Right kidney (tissue), 1 donor: ENCODE results near the gene PACSIN1.
"Not testable (repeated sequence)": the region's sequence is repeated elsewhere in the genome, so short reads cannot be mapped to it uniquely, and the experiment has no call there.

Experiments used
- DNase-seq: peaks from one replicate; pipeline ENCODE4 v3.0.0-alpha.2; 2016

The PACSIN1 gene

DNA sequence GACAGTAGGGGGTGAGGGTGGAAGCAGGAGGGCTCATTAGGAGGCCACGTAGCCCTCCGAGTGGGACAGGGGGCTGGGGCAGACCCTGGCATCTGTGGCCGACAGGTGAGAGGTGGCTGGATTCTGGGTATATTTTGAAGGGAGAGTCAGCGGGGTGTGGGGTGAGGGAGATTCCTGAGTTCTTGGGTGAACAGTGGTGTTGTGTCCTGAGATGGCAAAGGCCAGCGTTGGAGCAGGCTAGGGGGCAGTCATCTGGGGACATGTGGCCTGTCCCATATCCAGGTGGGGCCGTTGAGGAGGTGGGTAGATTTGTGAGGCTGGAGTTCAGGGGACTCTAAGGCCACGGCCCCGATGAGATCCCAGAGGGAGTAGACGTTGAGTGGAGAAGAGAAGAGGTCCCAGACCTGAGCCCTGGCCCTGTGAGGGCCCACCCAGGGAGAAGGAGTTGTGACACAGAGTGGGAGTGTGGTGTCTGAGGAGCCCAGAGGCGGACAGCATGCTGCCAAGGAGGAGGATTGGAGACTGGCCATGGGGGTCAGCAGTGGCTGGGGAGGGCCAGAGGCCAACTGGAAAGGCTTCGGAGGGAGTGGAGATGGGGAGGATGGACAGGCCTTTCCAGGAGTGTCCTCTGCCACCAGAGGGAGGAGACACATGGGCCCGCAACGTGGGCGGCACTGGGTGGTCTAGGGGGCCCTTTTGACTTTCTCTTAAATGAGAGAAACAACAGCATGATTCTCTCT lies 19.6 kb downstream of the PACSIN1 start:
- DNase-seq, result no peak

DNA sequence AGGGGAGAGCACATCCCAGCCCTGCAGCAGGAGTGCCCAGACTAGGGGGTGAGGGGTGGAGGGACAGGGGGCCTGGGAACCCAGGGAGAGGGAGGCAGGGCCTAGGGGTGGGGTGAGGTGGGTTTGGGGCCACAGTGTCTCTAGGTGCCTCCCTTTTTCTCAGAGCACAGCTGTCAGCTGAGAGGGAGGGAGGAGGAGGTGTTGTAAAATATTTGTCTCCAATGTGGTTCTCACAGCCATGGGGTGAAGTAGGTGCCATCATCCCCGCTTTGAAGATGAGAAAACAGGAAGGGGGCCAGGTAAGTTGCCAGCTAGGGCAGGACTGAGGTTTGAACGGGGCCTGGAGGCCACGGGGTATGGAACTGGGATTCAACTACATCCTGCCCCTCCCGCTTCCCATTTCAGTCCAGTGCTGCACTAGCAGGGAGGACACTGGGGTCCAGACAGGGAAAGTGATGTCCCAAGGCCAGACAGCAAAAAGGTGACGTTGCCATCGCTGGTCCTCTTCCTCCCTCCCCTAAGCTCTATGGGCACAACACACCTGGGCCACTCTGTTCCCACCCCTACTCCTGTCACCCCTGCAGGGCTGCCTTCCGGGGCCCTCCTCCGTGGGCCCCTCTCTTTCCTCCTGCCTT lies 20.3 kb downstream of the PACSIN1 start:
- no peak for DNase-seq

DNA sequence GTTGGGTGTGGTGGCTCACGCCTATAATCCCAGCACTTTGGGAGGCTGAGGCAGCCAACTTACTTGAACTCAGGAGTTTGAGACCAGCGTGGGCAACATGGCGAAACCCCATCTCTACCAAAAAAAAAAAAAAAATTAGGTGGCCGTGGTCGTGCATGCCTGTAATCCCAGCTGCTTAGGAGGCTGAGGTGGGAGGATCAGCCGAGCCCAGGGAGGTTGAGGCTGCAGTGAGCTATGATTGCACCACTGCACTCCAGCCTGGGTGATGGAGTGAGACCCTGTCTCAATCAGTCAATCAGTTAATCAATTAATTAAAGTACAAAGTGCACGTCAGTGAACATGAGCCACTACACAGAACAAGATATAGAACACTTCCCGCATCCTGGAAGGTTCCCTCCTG lies 21.0 kb downstream of the PACSIN1 start:
- DNase-seq, result not testable (repeated sequence)

DNA sequence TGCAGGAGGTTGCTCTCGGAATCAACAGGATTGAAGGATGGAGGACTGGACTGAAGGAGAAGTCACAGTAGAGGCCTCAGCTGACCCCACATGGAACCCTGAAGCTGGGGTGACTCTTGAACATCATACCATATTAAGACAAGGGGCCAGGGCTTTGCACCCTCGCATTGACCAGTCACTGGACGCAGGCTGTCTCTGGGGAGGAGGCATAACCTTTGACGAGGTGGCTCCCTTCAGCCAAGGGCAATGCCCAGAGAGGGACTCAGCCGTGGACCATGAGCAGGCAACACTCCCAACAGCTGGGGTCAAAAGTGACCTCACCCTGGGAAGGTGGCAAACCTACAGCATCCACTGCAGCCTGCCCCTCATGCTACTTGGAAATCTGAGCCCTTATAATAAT lies 21.7 kb downstream of the PACSIN1 start:
- no peak for DNase-seq

DNA sequence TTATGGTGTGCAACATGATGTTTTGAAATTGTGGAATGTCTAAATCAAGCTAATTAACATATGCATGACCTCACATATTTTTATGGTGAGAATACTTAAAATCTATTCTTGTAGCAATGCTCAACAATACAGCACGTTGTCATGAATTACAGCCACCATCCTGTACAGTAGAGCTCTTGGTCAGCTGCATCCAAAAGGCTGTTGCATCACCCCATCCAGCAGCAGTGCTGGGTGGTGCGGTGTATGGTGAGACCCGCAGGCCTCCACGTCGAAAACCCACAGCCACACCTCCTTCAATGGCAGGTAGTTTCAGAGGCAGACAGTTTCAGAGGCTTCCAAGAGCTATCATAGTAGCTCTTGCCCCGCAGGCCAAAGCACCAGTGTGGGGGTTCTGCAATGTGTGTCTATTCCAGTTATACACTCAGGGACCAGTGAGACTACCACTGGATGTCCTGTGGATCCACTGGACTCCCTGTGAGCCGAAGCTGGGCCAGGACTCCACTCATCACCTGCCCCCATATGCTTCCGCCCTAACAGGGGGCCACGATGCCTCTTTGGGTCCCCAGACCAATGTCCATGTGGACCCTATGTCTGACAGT lies 23.4 kb downstream of the PACSIN1 start:
- DNase-seq, result no peak

DNA sequence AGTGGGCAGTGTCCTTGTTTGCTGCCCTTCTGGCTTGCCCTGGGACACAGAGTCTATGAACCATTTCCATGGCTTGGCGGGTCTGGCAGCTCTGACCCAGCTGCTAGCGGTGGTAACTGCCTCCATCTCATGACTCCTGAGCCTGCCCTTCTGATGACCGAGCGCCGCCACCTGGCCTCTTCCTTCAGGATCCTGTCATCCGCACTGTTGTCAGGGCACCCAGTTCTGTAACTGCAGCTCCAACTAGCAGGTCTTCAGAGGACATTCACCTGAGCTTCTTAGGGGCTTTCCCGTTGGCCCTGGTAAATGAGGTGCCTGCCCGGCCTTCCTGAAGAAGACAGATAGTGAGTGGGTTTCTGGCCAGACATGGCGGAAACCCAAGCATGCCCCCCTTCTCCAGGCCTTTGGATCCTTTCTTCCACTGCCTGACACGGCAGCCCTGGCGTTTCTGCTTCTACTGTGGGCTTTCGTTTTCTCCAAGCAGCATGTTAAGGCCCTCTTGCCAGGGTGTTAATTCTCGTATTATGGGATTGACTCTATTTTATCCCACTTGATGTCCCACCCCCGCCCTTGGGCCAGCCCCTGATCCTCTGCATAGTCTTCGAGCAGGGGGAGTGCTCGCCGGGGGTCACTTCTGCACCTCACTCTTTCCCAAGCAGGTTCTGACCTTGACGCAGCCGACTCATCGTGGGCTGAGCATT lies 24.7 kb downstream of the PACSIN1 start:
- no peak for DNase-seq

DNA sequence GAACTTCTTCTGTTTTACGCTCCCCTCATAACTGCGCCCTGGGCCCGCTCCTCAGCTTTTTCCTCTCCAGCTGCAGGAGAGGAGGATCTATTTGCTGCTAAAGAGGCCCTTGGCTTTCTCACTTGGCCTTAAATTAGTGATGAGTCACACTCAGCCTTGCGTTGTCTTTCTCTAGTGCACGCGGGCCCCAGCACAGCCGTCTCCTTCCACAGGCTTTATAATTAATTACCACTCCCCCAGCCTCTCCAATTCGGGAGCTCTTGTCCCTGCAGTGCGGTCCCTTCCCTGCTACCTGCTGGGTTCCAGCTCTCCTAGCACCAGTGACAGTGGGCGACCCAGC lies 25.2 kb downstream of the PACSIN1 start:
- no peak for DNase-seq

DNA sequence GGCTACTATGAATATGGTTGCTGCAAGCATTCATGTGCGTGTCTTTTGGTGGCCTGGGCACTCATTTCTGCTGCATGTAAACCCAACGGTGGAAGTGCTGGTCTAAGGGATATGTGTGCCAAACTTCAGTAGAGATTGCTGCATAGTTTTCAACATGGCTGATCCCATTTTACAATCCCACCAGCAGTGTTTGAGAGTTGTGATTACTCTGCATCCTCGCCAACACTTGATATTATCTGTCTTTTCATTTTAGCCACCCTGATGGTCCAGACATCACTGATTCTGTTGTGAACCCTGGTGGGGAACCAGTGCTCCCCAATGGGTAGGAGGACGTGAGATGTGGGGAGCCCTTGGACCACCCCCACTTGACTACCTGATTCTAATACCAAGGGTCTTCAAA lies 27.5 kb downstream of the PACSIN1 start:
- no peak for DNase-seq

DNA sequence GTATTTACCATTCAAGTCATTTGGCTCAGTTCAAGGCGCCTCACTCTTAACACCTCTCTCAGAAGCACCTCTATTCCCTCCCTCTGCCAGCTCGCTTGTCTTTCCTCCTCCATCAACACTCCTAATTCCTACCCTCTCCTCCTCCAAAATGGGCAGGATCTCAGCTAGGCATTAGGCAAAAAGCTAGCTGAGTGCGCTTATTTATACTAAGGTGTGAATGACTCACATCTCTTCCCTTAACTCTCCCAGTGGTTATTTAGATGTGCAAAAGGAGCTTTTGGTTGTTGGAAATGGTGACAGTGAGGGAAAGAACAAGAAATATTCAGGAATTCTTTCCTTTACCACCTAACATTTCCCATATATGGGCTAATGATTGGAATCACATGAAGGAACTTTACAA lies 29.1 kb downstream of the PACSIN1 start:
- no peak for DNase-seq

DNA sequence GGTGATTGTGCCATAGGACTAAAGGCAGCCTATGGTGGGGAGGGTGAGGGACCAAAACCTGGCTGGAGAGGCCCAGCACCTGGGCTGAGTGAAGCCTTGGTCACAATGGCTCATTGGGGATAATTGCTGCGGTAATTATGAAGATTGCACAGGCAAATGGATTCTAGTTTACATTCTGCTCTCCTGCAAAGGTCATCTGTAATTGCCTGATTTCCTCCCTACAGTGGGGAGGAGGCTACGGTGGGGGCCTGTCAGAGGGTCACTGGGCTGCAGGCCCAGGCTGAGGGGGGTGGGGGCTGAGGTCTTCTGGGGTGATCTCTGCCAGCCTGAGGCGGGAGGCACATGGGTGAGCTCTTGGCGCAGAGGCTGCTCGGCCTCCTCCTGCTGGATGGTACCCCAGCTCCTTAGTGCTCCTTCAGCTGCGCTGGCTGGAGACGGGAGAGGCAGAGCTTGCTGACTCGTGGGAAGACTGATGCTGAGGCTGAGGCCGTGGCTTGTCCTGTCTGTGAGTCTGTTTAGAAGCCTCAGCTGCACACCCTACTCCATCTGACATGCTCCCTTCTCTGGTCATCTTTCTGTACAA lies 30.3 kb downstream of the PACSIN1 start:
- no peak for DNase-seq

DNA sequence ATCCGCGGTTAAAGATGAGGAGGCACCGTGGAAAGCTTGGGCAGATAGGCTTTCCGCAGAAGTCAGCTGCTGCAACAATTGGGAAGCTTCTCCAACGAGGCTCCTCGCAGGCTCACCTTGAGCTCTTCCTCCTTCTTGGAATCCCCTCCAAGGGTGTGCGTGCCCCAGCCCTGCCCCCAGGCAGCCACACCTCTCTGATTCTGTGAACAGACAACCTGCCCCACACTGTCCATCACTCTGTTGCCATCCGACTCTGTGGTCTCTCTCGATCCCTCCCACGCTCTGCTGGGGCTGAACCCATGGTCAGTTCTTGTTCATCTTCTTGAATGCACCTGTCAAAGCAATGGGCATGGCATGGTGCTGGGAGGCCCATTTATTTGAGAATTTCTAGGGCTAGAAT lies 31.5 kb downstream of the PACSIN1 start:
- DNase-seq, result no peak

DNA sequence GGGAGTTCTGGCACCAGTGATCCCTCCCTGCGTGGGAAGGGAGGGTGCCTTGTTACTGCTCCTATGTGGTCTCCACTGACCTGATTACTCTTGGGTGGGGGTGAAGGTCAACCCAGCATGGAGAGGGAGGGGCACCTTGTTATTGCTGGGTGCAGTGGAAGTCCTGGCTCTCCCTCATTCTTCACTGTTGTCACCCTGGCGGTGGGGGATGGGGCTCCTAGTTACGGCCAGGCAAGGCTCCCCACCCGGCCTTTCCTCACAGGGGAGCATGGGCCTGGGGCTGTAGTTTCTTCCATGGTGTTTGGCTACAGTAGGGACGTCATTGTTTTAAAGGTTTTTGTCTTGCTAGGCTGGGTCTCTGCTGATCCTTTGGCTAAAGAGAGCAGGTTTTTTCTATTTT lies 40.8 kb downstream of the PACSIN1 start:
- no peak for DNase-seq

DNA sequence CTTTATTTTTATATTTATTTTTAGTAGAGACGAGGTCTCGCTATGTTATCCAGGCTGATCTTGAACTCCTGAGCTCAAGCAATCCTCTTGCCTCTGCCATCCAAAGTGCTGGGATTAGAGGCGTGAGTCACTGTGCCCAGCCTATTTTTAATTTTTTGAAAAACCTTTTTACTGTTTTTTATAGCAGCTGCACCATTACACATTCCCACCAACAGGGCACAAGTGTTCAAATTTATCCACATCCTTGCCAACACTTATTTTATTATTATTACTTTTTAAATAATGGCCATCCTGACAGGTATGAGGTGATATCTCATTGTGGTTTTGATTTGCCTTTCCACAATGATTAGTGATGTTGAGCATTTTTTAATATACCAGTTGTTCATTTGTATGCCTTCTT lies 42.5 kb downstream of the PACSIN1 start:
- no peak for DNase-seq

DNA sequence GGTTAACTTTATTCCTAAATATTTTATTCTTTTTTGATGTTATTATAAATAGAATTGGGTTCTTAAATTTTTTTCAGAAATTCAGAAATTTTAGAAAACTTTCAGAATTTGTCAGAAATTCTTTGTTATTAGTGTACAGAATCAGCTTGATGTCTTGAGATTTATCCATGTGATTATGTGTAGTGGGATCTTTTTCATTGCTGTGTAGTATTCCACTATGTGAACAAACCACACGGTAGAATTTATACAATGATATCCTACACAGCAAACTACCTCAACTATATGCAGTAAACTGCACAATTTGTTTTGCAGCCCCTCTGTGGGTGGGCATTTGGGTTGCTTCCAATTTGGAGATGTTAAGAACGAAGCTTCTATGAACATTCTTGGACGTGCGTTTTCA lies 43.9 kb downstream of the PACSIN1 start:
- DNase-seq, result no peak

DNA sequence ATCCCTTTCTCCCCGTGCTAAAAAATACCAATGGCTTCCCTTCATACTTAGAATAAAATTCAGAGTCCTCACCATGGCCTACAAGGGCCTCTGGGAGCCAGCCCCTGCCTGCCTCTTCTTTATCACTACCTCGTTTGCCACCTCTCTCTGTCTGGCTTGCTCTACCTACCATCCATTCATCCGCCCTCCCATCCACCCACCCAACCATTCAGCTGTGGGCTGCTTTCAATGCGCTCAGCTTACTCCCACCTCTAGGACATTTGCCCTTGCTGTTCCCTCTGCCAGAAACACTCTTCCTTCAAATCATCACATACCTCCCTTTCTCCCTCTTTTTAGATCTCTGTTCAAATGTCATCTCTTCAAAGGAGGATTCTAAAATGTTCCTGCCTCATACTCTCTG lies 44.4 kb downstream of the PACSIN1 start:
- DNase-seq, result no peak

DNA sequence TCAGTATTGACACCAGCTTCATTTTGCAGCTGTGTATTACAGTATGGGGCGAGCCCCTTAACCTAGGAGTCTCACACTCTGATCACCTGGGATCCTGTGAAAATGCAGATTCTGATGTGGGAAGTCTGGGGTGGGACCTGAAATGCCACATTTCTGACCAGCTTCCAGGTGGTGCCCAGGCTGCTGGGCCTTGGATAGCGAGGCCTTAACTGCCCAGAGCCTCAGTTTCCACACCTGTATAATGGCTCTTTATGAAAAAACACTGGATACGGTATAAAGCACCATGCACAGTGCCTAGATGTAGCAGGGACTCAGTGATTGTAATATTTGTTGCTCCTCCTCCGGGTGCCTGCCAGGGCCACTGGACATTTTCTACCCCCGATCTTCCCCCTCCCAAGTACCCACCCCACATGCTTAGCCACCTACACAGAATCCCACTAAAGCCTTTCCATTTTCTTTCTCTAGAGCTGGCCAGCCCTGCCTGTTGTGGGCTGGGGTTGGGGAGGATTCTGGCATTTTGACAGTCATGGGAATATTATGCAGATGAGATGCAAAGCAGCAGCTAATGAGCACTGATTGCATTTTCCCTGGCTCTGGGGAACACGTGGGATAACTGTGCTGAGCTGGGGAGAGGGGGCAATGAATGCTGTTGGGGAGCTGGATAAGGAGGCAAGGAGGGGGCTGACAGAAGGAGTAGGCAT lies 45.5 kb downstream of the PACSIN1 start:
- DNase-seq, result no peak

DNA sequence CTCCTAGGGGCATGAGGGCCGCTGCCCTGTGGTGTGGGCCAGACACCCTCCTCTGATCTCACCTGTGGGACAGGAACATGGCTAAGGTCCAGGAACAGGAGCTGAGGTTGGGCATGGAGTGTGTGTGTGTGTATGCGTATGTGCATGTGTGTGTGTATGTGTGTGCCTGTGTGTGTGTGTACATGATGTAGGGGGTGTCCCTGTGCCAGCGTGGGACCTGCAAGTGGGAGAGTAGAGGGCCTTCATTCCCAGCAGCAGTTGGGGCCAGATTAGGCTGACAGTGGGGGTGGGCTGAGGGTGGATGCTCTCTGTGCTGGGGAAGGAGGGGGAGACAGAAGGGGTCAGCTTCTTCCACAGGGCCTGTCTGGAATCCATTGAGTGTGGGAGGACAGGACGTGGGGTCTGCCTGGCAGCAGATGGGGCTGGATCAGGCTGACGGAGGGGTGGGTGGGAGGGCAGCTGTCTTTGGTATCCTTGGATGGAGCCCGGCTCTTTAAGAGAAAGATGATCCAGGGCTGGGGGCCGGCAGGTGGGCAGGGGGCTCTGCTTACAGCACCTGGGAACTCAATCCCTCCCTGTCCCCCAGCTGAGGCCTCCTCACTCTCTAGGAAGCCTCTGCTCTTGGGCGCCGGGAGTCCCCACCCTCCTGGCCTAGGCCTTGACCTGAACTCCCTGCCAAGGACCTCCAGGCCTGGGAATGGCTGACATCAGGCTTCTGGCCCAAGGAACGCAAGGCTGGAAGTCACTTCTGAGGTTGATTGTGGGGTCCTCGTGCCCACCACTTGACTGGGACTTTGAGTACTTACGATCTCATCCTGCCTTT lies 46.2 kb downstream of the PACSIN1 start:
- DNase-seq, result no peak

DNA sequence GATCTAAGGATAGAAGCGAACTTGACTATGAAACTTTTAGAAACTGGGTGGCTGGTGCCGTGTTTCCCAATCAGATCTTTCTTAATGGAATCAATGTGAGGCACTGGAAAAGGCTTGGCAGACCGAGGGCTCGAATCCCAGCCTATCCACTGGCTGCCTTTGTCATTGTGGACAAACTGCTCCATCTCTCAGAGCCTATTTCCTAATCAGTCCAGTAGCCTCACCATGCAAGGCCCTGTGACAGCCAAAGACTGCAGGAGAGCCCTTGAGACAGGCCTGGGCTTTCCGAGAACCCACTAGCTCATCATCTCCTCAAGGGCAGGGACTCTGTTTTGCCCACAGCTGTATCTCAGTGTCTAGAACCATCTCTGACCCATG lies 46.9 kb downstream of the PACSIN1 start:
- DNase-seq, result no peak

DNA sequence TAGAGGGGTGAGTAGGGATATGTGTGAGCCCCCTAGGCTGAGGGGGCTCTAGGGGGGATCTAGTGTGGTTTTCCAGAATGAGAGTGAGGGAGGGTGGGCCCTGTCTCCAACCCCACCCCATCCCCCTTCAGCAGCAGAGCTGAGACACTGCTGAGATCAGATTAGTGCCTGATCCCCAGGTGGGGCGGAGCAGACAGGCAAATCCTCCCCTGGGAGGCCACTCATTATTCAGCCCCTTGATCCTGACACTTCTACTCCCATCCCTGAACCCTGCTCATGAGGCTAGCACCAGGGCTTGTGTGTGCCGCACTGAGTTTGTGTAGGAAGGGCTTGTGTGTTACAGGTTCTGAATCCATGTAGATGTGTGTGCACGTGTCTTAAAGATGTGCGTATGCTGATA lies 47.8 kb downstream of the PACSIN1 start:
- DNase-seq, result no peak

DNA sequence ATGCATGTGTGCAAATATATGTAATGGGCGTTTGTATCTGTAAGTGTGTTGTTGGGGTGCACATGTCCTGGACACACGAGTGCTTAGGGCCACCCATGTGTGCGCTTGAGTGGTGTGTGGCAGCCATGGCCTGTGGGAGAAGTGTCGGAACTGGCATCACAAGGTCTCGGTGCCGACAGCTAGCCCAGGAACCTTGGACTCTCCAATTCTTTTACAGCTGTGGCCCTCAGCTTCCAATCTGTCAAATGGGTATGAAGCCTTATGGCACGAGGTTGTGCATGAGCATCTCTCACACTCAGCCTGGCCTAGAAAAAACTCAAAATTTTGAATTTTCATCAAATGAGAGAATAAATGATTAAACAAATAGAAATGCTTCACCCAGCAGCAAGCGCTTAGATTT lies 48.2 kb downstream of the PACSIN1 start:
- DNase-seq, result no peak

DNA sequence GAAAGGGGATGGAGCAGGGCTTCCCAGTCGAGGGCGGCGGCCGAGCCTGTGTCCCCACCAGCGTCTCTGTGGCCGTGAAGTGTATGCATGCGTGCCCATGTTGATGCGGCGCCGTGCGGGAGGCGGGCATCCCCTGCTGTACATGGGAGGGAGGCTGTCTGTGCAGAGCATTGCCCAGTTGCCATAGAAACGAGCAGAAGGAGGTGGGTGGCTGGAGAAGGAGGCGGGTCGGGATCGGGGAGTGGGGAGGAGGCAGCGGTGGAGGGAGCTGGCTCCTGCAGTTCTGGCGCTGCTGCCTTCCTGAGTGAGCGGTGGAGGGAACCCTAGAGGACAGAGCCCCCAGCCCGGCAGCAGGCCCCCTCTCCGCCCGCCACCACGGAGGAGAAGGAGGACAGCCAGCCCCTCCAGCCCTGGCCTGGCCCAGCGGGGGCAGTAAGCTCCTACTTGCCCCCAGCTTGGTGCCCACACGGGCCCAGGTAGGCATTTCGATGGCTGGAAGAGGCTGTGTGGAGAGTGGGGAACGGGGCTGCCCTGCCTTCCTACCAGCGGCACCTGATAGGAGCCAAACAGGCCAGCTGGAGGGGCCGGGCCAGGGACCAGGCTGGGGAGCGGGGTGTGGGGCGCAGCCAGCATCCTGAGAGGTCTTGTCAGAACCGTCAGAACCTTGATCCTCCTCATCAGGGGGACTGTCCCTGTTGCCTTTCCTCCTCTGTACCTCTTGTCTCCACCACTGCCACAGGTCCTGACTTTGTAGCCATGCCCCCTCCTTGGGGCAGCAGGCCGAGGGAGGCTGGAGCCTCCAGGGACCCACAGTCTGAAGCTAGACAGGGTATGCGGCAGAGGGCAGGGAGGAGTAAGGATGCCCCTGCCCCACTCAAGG lies 49.0 kb downstream of the PACSIN1 start:
- peak; percentile 69 for DNase-seq
